ENCODE measurements around the gene BNIP5.

Gene BNIP5

DNA sequence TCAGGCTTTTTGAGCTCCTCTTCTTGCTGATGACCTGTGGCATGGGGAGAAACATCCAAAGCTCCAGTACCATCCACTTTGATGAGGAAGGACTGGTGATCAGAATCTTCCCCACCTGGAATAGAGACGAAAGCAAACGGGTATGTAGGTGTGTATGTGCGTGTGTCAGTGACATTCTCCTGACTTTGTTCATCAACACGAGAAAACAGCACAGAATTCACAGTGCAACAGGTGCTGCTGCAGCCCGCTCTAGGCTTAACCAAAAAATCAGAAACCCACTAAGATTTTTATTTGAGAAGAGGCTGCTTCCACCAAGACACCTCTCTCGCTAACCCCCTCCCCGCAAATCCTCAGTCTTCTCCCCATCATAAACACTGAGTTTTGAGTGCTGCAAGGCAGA lies 8.1 kb downstream of the BNIP5 start:
- TF ChIP-seq, protein P1, sequence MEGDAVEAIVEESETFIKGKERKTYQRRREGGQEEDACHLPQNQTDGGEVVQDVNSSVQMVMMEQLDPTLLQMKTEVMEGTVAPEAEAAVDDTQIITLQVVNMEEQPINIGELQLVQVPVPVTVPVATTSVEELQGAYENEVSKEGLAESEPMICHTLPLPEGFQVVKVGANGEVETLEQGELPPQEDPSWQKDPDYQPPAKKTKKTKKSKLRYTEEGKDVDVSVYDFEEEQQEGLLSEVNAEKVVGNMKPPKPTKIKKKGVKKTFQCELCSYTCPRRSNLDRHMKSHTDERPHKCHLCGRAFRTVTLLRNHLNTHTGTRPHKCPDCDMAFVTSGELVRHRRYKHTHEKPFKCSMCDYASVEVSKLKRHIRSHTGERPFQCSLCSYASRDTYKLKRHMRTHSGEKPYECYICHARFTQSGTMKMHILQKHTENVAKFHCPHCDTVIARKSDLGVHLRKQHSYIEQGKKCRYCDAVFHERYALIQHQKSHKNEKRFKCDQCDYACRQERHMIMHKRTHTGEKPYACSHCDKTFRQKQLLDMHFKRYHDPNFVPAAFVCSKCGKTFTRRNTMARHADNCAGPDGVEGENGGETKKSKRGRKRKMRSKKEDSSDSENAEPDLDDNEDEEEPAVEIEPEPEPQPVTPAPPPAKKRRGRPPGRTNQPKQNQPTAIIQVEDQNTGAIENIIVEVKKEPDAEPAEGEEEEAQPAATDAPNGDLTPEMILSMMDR (IDR thresholded peaks at IDR 0.05; ENCODE audit: low read depth, low read length, missing control alignments), result no peak
- no peak for DNase-seq (ENCODE audit: low read depth)
- no peak overlapping the region for H3K4me3 ChIP-seq (ENCODE audit: low read depth, low read length)

GRCh38 chr6:36327919-36328236 lies 8.8 kb downstream of the BNIP5 start:
- no peak overlapping the region for H3K4me3 ChIP-seq (ENCODE audit: low read depth, low read length)
- DNase-seq (ENCODE audit: low read depth), result no peak
- TF ChIP-seq, protein P1 (IDR thresholded peaks at IDR 0.05; ENCODE audit: low read depth, low read length, missing control alignments), result no peak

GRCh38 chr6:36327226-36327918 lies 9.3 kb downstream of the BNIP5 start:
- no peak overlapping the region for H3K4me3 ChIP-seq (ENCODE audit: low read depth, low read length)
- no peak for DNase-seq (ENCODE audit: low read depth)
- TF ChIP-seq, protein P1 (IDR thresholded peaks at IDR 0.05; ENCODE audit: low read depth, low read length, missing control alignments), result no peak

GRCh38 chr6:36326356-36326995 lies 10.2 kb downstream of the BNIP5 start:
- DNase-seq (ENCODE audit: low read depth), result no peak
- H3K4me3 ChIP-seq (ENCODE audit: low read depth, low read length), result no peak overlapping the region
- TF ChIP-seq, protein P1 (IDR thresholded peaks at IDR 0.05; ENCODE audit: low read depth, low read length, missing control alignments), result no peak

DNA sequence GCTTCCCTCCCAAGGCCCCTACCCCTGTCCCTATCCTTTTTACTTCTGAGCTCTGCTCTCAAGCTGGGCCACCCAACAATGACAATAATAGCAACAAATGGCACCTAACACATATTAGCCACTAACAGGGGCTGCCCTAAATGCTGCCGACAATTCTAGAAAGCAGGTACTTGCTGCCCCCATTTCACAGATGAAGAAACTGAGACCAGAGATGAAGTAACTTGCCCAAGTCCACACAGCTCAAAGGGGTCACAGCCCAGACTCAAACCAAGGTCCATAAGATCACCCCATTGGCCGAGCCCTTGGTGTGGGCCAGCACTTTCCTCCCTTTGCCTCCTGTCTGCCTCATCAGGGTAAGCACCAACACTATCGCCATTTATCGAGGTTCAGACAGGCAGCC lies 12.0 kb downstream of the BNIP5 start:
- no peak for DNase-seq (ENCODE audit: low read depth)
- TF ChIP-seq, protein P1 (IDR thresholded peaks at IDR 0.05; ENCODE audit: low read depth, low read length, missing control alignments), result no peak
- H3K4me3 ChIP-seq (ENCODE audit: low read depth, low read length), result no peak overlapping the region

GRCh38 chr6:36324191-36324590 lies 12.5 kb downstream of the BNIP5 start:
- H3K4me3 ChIP-seq (ENCODE audit: low read depth, low read length), result no peak overlapping the region
- TF ChIP-seq, protein P1 (IDR thresholded peaks at IDR 0.05; ENCODE audit: low read depth, low read length, missing control alignments), result no peak
- no peak for DNase-seq (ENCODE audit: low read depth)

DNA sequence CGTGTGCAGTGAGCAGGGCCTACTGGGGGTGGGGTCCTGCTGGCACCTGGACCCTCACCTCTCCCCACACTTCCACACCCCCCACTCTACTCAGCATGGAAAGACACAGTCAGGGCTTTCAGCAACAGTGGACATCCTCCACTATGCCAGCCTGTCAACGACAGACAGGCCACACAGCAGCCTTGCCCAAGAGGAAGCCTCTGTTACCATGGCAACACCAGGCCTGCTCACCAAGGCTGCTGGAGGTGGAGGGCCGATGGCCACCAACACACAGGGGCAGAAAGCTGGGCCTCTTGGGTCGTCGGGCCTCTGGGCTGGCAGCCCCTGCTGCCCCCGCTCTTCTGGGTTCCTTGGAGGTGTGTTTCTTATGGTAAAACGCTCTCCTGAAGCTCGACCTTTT lies 13.6 kb downstream of the BNIP5 start:
- DNase-seq (ENCODE audit: low read depth), result no peak
- no peak overlapping the region for H3K4me3 ChIP-seq (ENCODE audit: low read depth, low read length)
- TF ChIP-seq, protein P1 (IDR thresholded peaks at IDR 0.05; ENCODE audit: low read depth, low read length, missing control alignments), result no peak
